IMR-90 (cell line): Measurements from ENCODE around the gene PCDHA11. TPM values are rescaled to one million over a fixed set of nuclear protein-coding genes. Genes with fewer than 3 reads are reported as not detected.

Experiments used
- ATAC-seq: fragments of 200-7000 bp; cut with Tn5 transposase; 2 replicates; pipeline ENCODE4 v1.9.1; 2020; ENCODE audit warnings: low read depth, mild to moderate bottlenecking, moderate library complexity
- BruUV-seq: library from RNA; stranded (reverse); fragments of 400-500 nt; replicated peaks from 2 replicates; lab custom pipeline; 2021; lab: Mats Ljungman, UMichigan
- CTCF ChIA-PET: fragments of 300-600 bp; formaldehyde crosslinking; extraction: SDS; loops from one replicate; lab custom pipeline; 2021; ENCODE audit warnings: antibody characterized with exemption; lab: Yijun Ruan, JAX
- POLR2A ChIA-PET: fragments of 300-600 bp; sonication (Branson Sonifier 250); formaldehyde crosslinking; loops from one replicate; lab custom pipeline; 2022; ENCODE audit warnings: antibody characterized with exemption; ENCODE audit not compliant: unreplicated experiment; lab: Charles Lee
- DNase-seq: peaks from one replicate; pipeline ENCODE4 v3.0.0; 2013
- H2AFZ ChIP-seq: replicated peaks from 2 replicates; pipeline ENCODE3; 2013; ENCODE audit warnings: low read length, mild to moderate bottlenecking; ENCODE audit not compliant: poor library complexity
- H2AK5ac ChIP-seq: 2 replicates; pipeline ENCODE4 v1.6.1; 2013; ENCODE audit warnings: low read depth, low read length, inconsistent platforms
- H2AK9ac ChIP-seq: replicated peaks from 2 replicates; pipeline ENCODE3; 2013; ENCODE audit warnings: mild to moderate bottlenecking, low read depth, low read length, moderate library complexity; ENCODE audit not compliant: poor library complexity
- H2BK120ac ChIP-seq: 2 replicates; pipeline ENCODE4 v1.6.1; 2013; ENCODE audit warnings: low read depth, low read length, inconsistent platforms
- H2BK15ac ChIP-seq: 3 replicates; pipeline ENCODE4 v1.6.1; 2013; ENCODE audit warnings: low read depth, low read length, inconsistent platforms
- H2BK20ac ChIP-seq: 2 replicates; pipeline ENCODE4 v1.6.1; 2013; ENCODE audit warnings: low read depth, mild to moderate bottlenecking, inconsistent platforms, low read length, moderate library complexity
- H2BK5ac ChIP-seq: 2 replicates; pipeline ENCODE4 v1.6.1; 2013; ENCODE audit warnings: mild to moderate bottlenecking, low read depth, low read length, inconsistent platforms; ENCODE audit not compliant: poor library complexity, severe bottlenecking
- H3K14ac ChIP-seq: replicated peaks from 2 replicates; pipeline ENCODE4 v1.6.1; 2013; ENCODE audit warnings: low read depth, low read length, inconsistent platforms
- H3K18ac ChIP-seq: 2 replicates; pipeline ENCODE4 v1.6.1; 2013; ENCODE audit warnings: low read depth, low read length, control low read depth
- H3K23ac ChIP-seq: 2 replicates; pipeline ENCODE4 v1.6.1; 2013; ENCODE audit warnings: low read depth, low read length, inconsistent platforms
- H3K27ac ChIP-seq: 2 replicates; pipeline ENCODE4 v1.5.1; 2013; ENCODE audit warnings: mild to moderate bottlenecking, control low read depth, low read length; ENCODE audit not compliant: insufficient read depth
- H3K27me3 ChIP-seq: 2 replicates; pipeline ENCODE4 v1.6.1; 2013; ENCODE audit warnings: low read length; ENCODE audit not compliant: control insufficient read depth, insufficient read depth
- H3K36me3 ChIP-seq: 2 replicates; pipeline ENCODE4 v1.6.1; 2013; ENCODE audit warnings: low read length, mixed read lengths; ENCODE audit not compliant: control insufficient read depth, insufficient read depth
- H3K4ac ChIP-seq: 2 replicates; pipeline ENCODE4 v1.6.1; 2013; ENCODE audit warnings: low read depth, low read length, inconsistent platforms
- H3K4me1 ChIP-seq: 2 replicates; pipeline ENCODE4 v1.6.1; 2013; ENCODE audit warnings: low read length, mixed read lengths; ENCODE audit not compliant: control insufficient read depth, insufficient read depth
- H3K4me2 ChIP-seq: 2 replicates; pipeline ENCODE4 v1.6.1; 2013; ENCODE audit warnings: low read depth, mild to moderate bottlenecking, control low read depth, low read length, moderate library complexity
- H3K4me3 ChIP-seq: 2 replicates; pipeline ENCODE4 v1.5.1; 2013; ENCODE audit warnings: low read depth, mild to moderate bottlenecking, control low read depth, low read length, moderate library complexity; ENCODE audit not compliant: insufficient read depth
- H3K56ac ChIP-seq: 2 replicates; pipeline ENCODE4 v1.6.1; 2013; ENCODE audit warnings: low read length, inconsistent platforms; ENCODE audit not compliant: insufficient read depth; ENCODE audit errors: extremely low read depth
- H3K79me1 ChIP-seq, 2 experiments: 2 replicates each; pipeline ENCODE4 v1.6.1; 2013; ENCODE audit warnings: low read length in 2 of 2, inconsistent platforms in 1 of 2, low read depth in 1 of 2
- H3K9ac ChIP-seq: 2 replicates; pipeline ENCODE4 v1.6.1; 2013; ENCODE audit warnings: low read depth, low read length, control low read depth
- H3K9me1 ChIP-seq: 2 replicates; pipeline ENCODE4 v1.6.1; 2013; ENCODE audit warnings: low read length, inconsistent platforms; ENCODE audit not compliant: insufficient read depth
- H3K9me3 ChIP-seq: 2 replicates; pipeline ENCODE4 v1.6.1; 2013; ENCODE audit warnings: low read length; ENCODE audit not compliant: control insufficient read depth, insufficient read depth
- H4K20me1 ChIP-seq: 2 replicates; pipeline ENCODE4 v1.6.1; 2013; ENCODE audit warnings: low read length, inconsistent platforms; ENCODE audit not compliant: insufficient read depth
- H4K5ac ChIP-seq: 2 replicates; pipeline ENCODE4 v1.6.1; 2013; ENCODE audit warnings: mild to moderate bottlenecking, low read depth, low read length, control low read depth
- H4K8ac ChIP-seq, 2 experiments: 2 replicates each; pipeline ENCODE4 v1.6.1; 2013; ENCODE audit warnings: low read depth in 2 of 2, low read length in 2 of 2, control low read depth in 1 of 2, inconsistent platforms in 1 of 2
- H4K91ac ChIP-seq: 2 replicates; pipeline ENCODE4 v1.6.1; 2013; ENCODE audit warnings: low read depth, low read length, inconsistent platforms; ENCODE audit not compliant: insufficient read depth
- CEBPB ChIP-seq: IDR thresholded peaks from 2 replicates; pipeline ENCODE4 v1.6.1; 2012; ENCODE audit warnings: low read depth, low read length, improper control_type of control experiment
- CHD1 ChIP-seq: IDR thresholded peaks from 2 replicates; pipeline ENCODE4 v1.6.1; 2012; ENCODE audit warnings: low read depth, low read length, improper control_type of control experiment
- CTCF ChIP-seq: conservative IDR thresholded peaks from 2 replicates; pipeline ENCODE4 v1.5.1; 2012; ENCODE audit warnings: mild to moderate bottlenecking, low read depth, low read length, improper control_type of control experiment
- FOS ChIP-seq: fragments of 150-350 bp; IDR thresholded peaks from 2 replicates; pipeline ENCODE4 v1.6.1; 2016; ENCODE audit warnings: low read depth, low read length
- MAFK ChIP-seq: IDR thresholded peaks from 2 replicates; pipeline ENCODE4 v1.6.1; 2012; ENCODE audit warnings: low read depth, low read length, improper control_type of control experiment
- MAZ ChIP-seq: IDR thresholded peaks from 2 replicates; pipeline ENCODE4 v1.6.1; 2012; ENCODE audit warnings: low read depth, mild to moderate bottlenecking, low read length, improper control_type of control experiment, moderate library complexity, borderline replicate concordance
- NFE2L2 ChIP-seq: fragments of 150-350 bp; IDR thresholded peaks from 2 replicates; pipeline ENCODE4 v1.6.1; 2016; ENCODE audit warnings: low read depth, mild to moderate bottlenecking, low read length
- POLR2A ChIP-seq: IDR thresholded peaks from 2 replicates; pipeline ENCODE4 v1.6.1; 2012; ENCODE audit warnings: mild to moderate bottlenecking, low read depth, low read length
- RAD21 ChIP-seq: IDR thresholded peaks from 2 replicates; pipeline ENCODE4 v1.6.1; 2012; ENCODE audit warnings: low read length, improper control_type of control experiment
- RCOR1 ChIP-seq: IDR thresholded peaks from 2 replicates; pipeline ENCODE4 v1.6.1; 2012; ENCODE audit warnings: mild to moderate bottlenecking, low read length, improper control_type of control experiment; ENCODE audit not compliant: insufficient replicate concordance
- SMC3 ChIP-seq: fragments of 150-350 bp; IDR thresholded peaks from 2 replicates; pipeline ENCODE4 v1.6.1; 2016; ENCODE audit warnings: low read depth, mild to moderate bottlenecking, antibody characterized with exemption, low read length, moderate library complexity
- USF2 ChIP-seq: fragments of 150-350 bp; IDR thresholded peaks from 2 replicates; pipeline ENCODE4 v1.6.1; 2017; ENCODE audit warnings: mild to moderate bottlenecking, antibody characterized with exemption, low read length, low read depth
- WGBS, 2 experiments: methylation state at CpG; one replicate each; pipeline versions ENCODE4 v1.1.5 to v1.1.7; 2013; ENCODE audit warnings: missing lambda C conversion rate in 2 of 2; ENCODE audit not compliant: insufficient read length in 1 of 2; ENCODE audit errors: extremely low coverage in 2 of 2; 5-methylcytosine and 5-hydroxymethylcytosine counted together
- dilution Hi-C: fragments of 300-500 bp; cut with HindIII; formaldehyde crosslinking; loops from one replicate; pipeline ENCODE4 v1.14.3; 2018; ENCODE audit warnings: low sequenced_read_pairs; ENCODE audit not compliant: unreplicated experiment
- in situ Hi-C: fragments of 300-500 bp; cut with MboI; formaldehyde crosslinking; loops from 3 replicates; pipeline ENCODE4 v1.14.3; 2019; ENCODE audit warnings: low sequenced_read_pairs, inconsistent platforms, mixed read lengths
- intact Hi-C: fragments of 100-400 bp; cut with micrococcal nuclease; formaldehyde crosslinking; loops from 2 replicates; pipeline ENCODE4 v1.10.0; 2022
- polyA plus RNA-seq, 3 experiments: library from polyadenylated mRNA; depleted of rRNA; stranded (reverse); fragments of >200 nt; gene quantifications; 2 replicates each; pipeline ENCODE4 v1.2.3, GENCODE V29; 2012; ENCODE audit warnings: low replicate concordance in 1 of 3
- total RNA-seq: library from RNA; depleted of rRNA; stranded (reverse); fragments of >200 nt; gene quantifications from 2 replicates; pipeline ENCODE4 v1.2.3, GENCODE V29; 2012

Gene PCDHA11
- total and polyA plus RNA-seq, 2 of the 4 experiments (the other 2 are of a cell fraction) = under 0.01 TPM; not detected in 1

GRCh38 chr5:140862441-140863295 is 6.1 kb upstream of the PCDHA11 start (continued):
- TF ChIP-seq FOS = no peak

GRCh38 chr5:140869555-140869886 is 764 bp downstream of the PCDHA11 start:
- H2BK120ac ChIP-seq = no peak overlapping the region
- no peak overlapping the region for H3K4me3 ChIP-seq
- BruUV-seq = no TSS peak
- H3K27me3 ChIP-seq = no peaks in the 10 kb centered on the region
- no peaks in the 10 kb centered on the region for H3K36me3 ChIP-seq
- no peak overlapping the region for H2BK5ac ChIP-seq
- no peak overlapping the region for H3K23ac ChIP-seq
- H3K79me1 ChIP-seq = no peaks in the 10 kb centered on the region
- H2AFZ ChIP-seq = no peak overlapping the region
- H3K9me1 ChIP-seq = no peaks in the 10 kb centered on the region
- H3K9me3 ChIP-seq = peaks cover 18% of the 10 kb centered on the region
- H2BK20ac ChIP-seq = no peak overlapping the region
- no peak overlapping the region for H4K5ac ChIP-seq
- H2AK5ac ChIP-seq = no peak overlapping the region
- CTCF ChIA-PET = no interaction called here
- H2BK15ac ChIP-seq = no peak overlapping the region
- H3K4me1 ChIP-seq = no peaks in the 10 kb centered on the region
- no peak overlapping the region for H3K4ac ChIP-seq
- no peak overlapping the region for H3K18ac ChIP-seq
- H3K14ac ChIP-seq = no peak overlapping the region
- WGBS, 2 experiments = 54% methylated on average over 4 of the region's 5 CpGs; no CpG with 5 or more reads in 1 of the 2 experiments
- no peak overlapping the region for H4K91ac ChIP-seq
- H2AK9ac ChIP-seq = no peak overlapping the region
- intact Hi-C loops (no loop called here), dilution Hi-C loops (no loop called here), in situ Hi-C loops (no loop called here)
- no peaks in the 10 kb centered on the region for H4K20me1 ChIP-seq
- no peak overlapping the region for H3K9ac ChIP-seq
- POLR2A ChIA-PET = no interaction called here
- H3K27ac ChIP-seq = no peak overlapping the region
- no peak for ATAC-seq
- H4K8ac ChIP-seq = no peak overlapping the region
- no peak for DNase-seq
- no peak overlapping the region for H3K4me2 ChIP-seq
- no peak for TF ChIP-seq SMC3
- no peak for TF ChIP-seq CHD1
- no peak for TF ChIP-seq USF2
- TF ChIP-seq FOS = no peak
- TF ChIP-seq POLR2A = no peak
- no peak for TF ChIP-seq MAFK
- no peak for TF ChIP-seq CTCF
- no peak for TF ChIP-seq RCOR1
- no peak for TF ChIP-seq MAZ
- no peak for TF ChIP-seq NFE2L2
- TF ChIP-seq RAD21 = no peak
- no peak for TF ChIP-seq CEBPB
- no peak overlapping the region for H3K56ac ChIP-seq
